ENCODE results near the gene PTPRK.

GRCh38 chr6:127938701-127939100 lies 581.7 kb downstream of the PTPRK start:
- TF ChIP-seq CTCF (IDR thresholded peaks at IDR 0.05; ENCODE audit: low read length) = no peak
- TF ChIP-seq EZH2 (IDR thresholded peaks at IDR 0.05; ENCODE audit: borderline replicate concordance, low read length) = no peak
